Measurements from ENCODE around the gene FMNL2. TPM values are rescaled to one million over a fixed set of nuclear protein-coding genes. Genes with fewer than 3 reads are reported as not detected.

Gene FMNL2
- total RNA-seq, 1 donor from 2014 or later: 6.4 TPM

DNA sequence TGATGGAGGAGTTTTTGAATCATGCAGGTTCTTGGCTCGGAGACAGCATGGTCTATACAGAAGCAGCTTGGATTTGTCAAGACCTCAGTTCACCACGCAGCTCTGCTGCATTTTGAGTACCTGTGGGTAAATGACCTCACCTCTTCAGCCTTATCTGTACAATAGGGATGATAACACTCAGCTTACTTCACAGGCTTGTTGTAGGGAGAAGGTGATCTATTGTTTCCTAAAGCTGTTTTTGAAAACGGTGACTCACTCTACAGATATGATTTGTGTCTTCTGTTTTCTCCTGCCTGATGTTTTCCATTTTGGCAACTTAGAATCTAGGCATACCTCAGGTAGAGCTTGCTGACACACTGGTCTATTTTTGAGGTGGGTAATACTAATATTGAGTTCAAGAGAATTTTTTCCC is 80.3 kb downstream of the FMNL2 start:
- DNase-seq: no peak
- ATAC-seq: peak; percentile 69
- intact Hi-C loops (cut with micrococcal nuclease): no loop called here

DNA sequence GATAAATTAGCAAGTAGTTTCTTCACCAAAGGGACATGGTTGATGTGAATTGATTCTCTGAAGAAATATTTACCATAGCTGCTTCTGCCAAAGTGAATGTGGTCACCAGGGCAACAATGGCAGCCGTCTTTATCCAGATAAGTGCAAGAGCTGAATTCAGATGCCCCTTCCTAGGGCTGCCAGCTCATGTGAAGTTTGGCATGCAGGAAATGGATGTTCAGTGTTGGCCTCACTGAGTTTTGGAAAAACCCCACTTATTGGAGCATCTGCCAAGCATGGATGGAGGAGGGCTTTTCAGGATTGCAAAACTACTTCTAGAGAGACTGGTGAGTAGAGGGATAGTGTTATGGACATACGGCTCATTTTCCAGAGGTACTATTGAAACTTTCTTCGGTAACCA is 80.8 kb downstream of the FMNL2 start:
- no peak for DNase-seq
- intact Hi-C loops (cut with micrococcal nuclease): no loop called here
- ATAC-seq: no peak

DNA sequence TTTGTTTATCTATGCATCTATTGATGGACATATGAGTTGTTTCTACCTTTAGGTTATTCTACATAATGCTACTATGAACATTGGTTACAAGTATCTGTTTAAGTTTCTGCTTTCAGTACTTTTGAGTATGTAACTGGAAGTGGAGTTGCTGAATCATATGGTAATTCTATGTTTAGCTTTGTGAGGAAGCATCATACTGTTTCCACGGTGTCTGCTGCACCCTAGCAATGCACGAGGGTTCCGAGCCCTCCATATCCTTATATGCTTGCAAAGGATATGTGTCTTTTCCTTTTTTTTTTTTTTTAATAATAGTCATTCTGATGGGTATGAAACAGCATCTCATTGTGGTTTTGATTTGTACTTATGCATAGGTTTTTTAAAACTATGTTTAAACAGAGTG is 83.7 kb downstream of the FMNL2 start:
- intact Hi-C loops (cut with micrococcal nuclease): no loop called here
- DNase-seq: no peak

GRCh38 chr2:152419944-152420343 is 85.0 kb downstream of the FMNL2 start:
- intact Hi-C loops (cut with micrococcal nuclease): no loop called here
- ATAC-seq: no peak
- no peak for DNase-seq

More for the DNA sequence above, 83.7 kb downstream of the FMNL2 start:
- ATAC-seq: no peak

DNA sequence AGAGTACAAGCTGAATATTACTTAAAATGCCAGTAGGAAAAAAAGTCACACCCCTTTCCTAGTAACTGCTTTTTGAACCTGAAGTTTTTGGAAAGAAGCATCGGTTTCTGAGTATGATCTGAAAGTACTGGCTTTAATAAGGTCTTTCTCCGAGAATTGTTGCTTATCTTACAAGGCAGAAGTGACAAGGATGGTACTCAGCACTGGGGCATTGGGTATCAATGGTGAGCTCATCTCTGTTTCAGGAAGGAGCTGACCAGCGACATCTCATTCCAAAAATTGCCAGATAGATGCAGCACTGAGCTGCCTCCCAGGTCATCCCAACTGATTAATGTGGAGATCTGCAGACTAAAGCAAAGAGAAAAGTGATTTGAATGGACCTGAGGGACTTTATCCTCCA is 85.4 kb downstream of the FMNL2 start:
- no peak for ATAC-seq
- no peak for DNase-seq
- intact Hi-C loops (cut with micrococcal nuclease): no loop called here

GRCh38 chr2:152420936-152421335 is 86.0 kb downstream of the FMNL2 start:
- DNase-seq (no peak), ATAC-seq (no peak)
- intact Hi-C loops (cut with micrococcal nuclease): no loop called here

DNA sequence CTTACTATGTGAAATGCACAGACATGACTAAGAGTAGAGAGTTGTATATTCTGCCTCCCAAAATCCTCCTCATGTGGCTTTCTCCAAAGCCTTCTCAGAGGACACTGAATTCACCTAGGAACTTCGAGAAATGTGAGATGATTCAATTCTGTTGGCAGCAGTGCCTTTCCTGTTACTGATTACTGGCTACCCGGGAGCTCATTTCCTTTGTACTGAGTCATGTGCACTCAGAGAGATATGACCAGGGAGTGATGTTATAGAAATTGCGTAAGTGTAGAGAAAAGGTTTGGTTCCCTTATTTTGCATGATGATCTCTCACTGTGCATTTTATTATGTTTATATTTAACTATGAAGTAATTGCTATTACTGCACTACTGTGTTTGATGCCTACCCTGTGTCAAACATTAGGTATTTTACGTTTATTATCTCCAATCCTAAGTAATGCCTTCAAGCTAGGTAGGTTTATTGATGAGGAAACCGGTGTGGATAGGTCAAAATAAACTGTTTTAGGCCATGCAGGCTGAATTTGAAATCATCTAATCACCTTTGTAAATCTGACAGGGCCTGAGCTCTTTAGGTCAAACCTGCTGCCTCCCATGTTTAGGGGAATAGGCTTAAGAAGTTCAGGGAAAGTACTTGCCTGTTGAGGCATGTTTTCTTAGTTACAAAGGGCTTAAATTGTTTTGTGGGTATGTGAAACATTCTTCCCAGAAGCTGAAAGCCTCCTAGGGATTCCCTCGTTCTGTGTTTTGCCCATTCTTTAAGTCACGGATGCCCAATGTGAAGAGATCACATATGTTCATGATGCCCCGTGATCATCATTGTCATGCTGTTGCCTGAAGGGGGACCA is 86.8 kb downstream of the FMNL2 start:
- ATAC-seq (peak; percentile 93), DNase-seq (no peak)
- intact Hi-C loops (cut with micrococcal nuclease): no loop called here

GRCh38 chr2:152423684-152424083 is 88.7 kb downstream of the FMNL2 start:
- DNase-seq: no peak
- intact Hi-C loops (cut with micrococcal nuclease): no loop called here
- ATAC-seq: no peak

DNA sequence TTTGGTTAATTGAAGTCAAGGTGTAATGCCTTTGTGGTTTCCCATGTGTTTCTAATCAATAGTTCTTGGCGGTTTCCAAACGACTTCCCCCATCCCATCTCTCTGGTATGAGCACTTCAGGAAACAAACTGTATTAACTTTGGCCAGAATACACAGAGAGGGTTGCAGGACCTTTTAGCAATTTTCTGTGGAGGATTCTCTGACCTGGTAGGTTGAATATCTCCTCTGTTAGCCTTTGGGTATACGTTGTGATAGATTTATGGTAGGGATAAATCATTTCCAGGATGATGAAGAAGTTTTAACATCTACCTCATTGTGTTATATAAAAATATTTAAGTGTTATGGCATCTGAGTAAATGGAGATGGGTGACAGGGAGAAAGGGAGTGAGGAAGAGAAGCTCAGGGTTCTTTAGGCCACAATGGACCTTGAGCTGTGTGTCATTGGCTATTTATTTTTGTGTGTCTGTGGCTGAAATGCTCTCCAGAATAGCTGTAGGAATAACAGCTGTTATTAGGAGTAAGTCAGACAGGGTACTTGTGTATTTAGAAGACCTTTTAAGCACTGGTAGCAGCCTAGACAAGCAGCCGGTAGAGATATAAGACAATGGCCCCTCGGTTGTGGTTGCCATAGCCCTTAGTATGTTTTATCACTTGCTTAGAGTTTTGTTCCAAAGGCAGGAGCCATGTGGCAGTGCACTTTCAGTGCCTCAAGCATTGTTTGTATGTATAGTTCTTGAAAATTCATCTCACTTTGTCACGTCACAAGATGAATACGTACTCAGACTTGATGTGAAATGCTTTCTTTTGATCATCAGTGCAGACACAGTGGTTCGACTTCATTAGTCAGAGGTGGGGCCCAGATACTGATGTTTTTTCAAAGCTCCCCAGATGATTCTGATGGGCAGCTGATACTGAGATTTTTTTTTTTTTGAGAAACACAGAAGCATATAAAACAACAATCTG is 91.1 kb downstream of the FMNL2 start:
- DNase-seq: no peak
- ATAC-seq: no peak
- intact Hi-C loops (cut with micrococcal nuclease): no loop called here

DNA sequence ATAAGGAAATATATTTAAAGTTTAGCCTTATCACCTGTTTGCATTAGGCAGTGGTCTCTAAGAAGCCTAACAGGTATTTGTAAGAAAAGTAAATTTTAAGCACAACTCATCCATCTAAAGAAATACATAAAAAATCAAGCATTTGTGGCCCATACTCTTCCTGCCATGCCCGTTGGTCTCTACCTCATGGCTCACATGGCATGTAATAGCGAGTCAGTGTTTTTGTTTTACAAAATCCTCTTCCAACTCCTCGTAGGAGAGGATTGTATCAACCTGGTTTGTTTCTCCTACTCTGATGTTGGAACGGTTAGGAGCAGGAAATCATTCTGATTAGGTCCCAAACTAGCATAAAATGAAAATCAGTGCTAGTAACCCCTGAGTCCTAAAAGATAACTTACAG is 91.8 kb downstream of the FMNL2 start:
- no peak for DNase-seq
- ATAC-seq: no peak
- intact Hi-C loops (cut with micrococcal nuclease): no loop called here

GRCh38 chr2:152427902-152428301 is 92.9 kb downstream of the FMNL2 start:
- ATAC-seq (no peak), DNase-seq (no peak)
- intact Hi-C loops (cut with micrococcal nuclease): no loop called here

- DNase-seq (no peak), ATAC-seq (no peak)
- intact Hi-C loops (cut with micrococcal nuclease): no loop called here
Measured at GRCh38 chr2:152428800-152429582, 94.0 kb downstream of the FMNL2 start.

DNA sequence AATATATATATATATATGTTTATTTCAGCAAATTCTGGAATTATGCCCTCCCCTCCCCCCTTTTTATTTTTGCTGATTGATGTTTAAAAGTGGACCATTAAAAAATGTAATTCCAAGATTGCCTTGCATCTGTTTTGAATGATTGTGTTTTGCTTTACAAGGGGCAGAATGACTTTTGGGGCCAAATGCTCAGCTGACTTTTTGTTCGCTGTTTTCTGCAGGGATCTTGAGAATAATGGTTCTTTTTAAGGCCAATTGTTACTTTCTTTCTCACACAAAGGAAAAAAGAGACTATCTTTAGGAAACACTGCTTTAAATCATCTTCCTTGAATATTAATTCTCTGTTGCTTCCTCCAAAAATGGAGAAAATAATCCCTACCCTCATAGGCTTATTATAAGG is 95.9 kb downstream of the FMNL2 start:
- DNase-seq (no peak), ATAC-seq (no peak)
- intact Hi-C loops (cut with micrococcal nuclease): no loop called here

GRCh38 chr2:152431370-152432098 is 96.6 kb downstream of the FMNL2 start:
- no peak for DNase-seq
- intact Hi-C loops (cut with micrococcal nuclease): no loop called here
- ATAC-seq: peak; percentile 11

GRCh38 chr2:152432206-152432653 is 97.3 kb downstream of the FMNL2 start:
- intact Hi-C loops (cut with micrococcal nuclease): no loop called here
- DNase-seq: no peak
- peak; percentile 88 for ATAC-seq

DNA sequence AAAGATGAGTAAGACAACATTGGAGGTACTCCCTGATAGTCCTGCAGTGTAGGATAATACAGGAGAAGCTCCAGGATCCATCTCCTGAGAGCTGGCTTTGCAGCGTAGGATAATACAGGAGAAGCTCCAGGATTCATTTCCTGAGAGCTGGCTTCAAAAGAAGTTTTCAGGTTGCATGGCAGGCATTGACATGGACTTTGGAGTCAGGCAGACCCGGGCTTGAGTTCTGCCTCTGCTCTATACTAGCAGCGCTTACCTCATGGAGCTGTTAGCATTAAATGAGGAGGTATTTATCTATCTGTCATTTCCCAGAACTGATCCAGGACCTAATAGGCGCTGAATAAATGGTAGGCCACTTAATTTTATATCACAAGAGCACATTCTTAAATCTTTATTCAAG is 97.8 kb downstream of the FMNL2 start:
- intact Hi-C loops (cut with micrococcal nuclease): no loop called here
- DNase-seq (no peak), ATAC-seq (no peak)

DNA sequence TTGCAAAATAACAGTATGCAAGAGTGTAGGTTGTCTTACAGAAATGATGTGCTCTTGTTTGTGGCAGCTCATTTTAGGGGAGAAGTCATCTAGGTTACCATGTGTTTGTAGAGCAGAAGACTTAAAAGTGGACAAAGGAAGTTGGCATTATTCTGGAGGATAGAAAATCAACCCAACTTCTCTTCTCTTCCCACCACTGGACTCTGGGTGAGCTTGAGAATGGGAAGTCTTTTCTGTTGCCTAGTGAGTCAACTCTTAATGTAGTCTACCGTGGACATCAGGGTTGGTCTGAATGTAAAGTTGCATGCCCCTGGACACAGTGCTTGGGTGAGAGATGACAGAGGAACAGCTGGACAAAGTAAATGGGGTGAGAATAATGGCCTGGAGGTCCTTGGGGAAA is 98.3 kb downstream of the FMNL2 start:
- no peak for DNase-seq
- intact Hi-C loops (cut with micrococcal nuclease): no loop called here
- ATAC-seq: peak; percentile 13

- intact Hi-C loops (cut with micrococcal nuclease): no loop called here
- DNase-seq (no peak), ATAC-seq (no peak)
Measured at GRCh38 chr2:152433791-152434190, 98.8 kb downstream of the FMNL2 start.

Measured in left ventricle myocardium superior (tissue), 1 donor.